GF-D8 (cell line): ENCODE measurements around the gene KIAA0930.

Source experiments
- DNase-seq: peaks from one replicate; lab custom pipeline; 2025; lab: John Stamatoyannopoulos, UW

Gene KIAA0930

DNA sequence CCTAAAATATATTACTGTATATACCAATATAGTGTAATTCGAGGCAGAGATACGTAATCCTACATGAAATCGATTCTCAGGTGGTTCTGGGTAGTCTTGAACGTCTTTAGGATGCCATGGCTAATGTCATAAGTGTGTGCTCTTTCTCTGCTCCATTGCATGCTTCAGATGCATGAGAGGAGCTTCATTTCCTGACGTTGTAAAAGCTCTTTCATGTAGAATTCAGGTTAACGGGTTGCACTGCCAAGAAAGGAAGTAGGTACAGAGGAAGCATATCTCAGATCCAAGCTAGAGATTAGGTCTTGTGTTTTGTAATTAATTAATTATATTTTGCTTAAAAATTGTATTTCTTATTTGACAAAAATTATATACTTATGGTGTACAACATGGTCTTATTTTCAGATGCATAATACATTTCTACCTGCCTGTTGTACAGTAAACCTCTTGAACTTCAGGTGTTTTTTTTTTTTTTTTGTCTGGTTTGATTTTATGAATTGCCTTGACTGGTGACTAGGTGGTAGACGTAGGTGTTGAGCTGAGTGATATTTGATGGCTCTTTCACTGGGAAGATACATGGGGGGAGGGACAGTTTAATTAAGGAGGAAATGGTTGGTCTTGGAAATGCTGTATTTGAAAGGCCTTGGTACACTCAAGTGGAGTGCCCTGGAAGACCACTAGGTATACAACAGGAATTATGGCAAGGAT lies 67.7 kb downstream of the KIAA0930 start:
- DNase-seq, result no peak

DNA sequence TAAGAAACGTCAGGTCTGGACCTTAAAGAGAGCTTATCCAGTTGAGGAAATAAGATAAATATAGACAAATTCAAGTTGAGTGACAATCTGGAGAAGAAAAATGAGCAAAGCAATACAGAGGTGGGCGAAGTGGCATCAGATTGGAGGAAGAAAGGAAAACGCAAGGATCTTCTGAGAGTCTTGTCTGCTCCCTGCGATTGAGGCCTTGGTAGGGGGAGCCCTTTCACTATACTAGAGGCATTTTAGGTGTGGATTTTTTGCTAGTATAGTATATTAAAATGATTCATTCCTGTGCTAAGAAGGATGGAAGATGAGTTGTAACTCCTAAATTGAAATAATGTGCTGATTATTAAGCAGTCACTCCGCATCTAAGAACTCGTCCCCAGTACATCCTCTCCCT lies 68.9 kb downstream of the KIAA0930 start:
- no peak for DNase-seq

DNA sequence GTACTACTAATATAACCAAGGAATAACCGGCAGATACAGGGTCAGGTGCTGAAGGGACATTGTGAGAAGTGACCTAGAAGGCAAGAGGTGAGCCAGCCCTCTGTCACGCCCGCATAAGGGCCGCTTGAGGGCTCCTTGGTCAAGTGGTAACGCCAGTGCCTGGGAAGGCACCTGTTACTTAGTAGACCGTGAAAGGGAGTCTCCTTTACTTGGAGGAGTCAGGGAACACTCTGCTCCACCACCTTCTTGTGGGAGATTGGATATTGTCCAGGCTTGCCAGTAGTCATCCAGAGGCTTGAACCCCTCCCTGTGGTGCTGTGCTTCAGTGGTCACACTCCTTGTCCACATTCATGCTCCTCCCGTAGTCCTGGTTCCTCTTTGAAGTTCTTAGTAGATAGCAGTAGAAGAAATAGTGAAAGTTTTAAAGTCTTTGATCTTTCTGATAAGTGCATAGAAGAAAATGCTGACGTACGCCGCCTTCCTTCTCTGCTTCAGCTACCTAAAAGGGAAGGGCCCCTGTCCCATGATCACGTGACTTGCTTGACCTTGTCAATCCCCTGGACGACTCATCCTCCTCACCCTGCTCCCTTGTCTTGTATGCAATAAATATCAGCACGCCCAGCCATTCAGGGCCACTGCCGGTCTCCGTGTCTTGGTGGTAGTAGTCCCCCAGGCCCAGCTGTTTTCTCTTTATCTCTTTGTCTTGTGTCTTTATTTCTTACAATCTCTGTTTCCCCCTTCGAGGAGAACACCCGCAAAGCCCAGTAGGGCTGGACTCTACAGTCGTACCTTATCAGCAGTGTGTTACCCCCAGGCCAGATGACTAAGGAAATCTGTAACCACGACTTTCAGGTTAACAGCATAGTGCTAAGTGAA lies 70.9 kb downstream of the KIAA0930 start:
- no peak for DNase-seq

GRCh38 chr22:45166932-45167331 lies 73.8 kb downstream of the KIAA0930 start:
- peak; percentile 89 for DNase-seq

- no peak for DNase-seq
These were observed 76.2 kb downstream of the KIAA0930 start for GRCh38 chr22:45164270-45165088.

- DNase-seq, result peak; percentile 92
These were observed 77.0 kb downstream of the KIAA0930 start, which contains the start of gene NUP50 for GRCh38 chr22:45163451-45164269. Gene NUP50 (plus strand): TSS chr22:45163925. CDS start chr22:45168178, 4,253 bp downstream.

DNA sequence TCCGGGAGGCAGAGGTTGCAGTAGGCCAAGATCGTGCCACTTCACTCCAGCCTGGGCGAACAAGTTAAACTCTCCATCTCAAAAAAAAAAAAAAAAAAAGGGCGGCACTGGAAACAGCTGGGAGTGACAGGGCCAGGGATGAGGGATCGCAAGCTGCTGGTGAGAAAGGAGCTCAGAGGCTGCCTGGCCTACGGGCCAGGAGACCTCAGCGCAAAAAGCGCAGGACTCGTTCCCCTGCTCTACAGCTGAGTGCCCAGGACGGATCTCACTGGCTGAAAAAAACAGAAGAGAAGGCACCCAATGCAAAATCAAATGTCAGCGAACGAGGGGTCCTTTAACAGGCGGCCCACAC lies 77.6 kb downstream of the KIAA0930 start:
- DNase-seq, result no peak

GRCh38 chr22:45162531-45162930 lies 78.2 kb downstream of the KIAA0930 start:
- no peak for DNase-seq

- peak; percentile 56 for DNase-seq
These were observed 80.8 kb downstream of the KIAA0930 start for GRCh38 chr22:45159652-45160462.

DNA sequence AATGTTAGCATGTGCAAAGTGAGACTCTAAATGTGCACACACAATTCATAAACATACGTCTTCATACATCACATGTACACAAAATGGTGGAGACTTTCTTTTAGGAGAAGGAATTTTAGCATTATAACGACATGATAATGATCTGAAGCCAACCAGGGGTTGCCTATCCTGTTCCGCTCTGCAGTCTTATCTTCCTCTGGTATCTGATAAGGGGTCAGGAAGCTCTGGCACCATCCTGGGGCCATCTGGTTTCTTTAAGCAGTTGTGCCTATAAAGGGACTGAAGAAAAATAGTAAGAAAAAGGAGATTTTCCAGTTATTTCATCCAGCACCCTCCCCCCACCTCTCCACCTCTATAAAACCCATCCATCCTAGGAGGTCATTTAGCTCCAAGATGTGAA lies 82.8 kb downstream of the KIAA0930 start:
- DNase-seq, result peak; percentile 88

DNA sequence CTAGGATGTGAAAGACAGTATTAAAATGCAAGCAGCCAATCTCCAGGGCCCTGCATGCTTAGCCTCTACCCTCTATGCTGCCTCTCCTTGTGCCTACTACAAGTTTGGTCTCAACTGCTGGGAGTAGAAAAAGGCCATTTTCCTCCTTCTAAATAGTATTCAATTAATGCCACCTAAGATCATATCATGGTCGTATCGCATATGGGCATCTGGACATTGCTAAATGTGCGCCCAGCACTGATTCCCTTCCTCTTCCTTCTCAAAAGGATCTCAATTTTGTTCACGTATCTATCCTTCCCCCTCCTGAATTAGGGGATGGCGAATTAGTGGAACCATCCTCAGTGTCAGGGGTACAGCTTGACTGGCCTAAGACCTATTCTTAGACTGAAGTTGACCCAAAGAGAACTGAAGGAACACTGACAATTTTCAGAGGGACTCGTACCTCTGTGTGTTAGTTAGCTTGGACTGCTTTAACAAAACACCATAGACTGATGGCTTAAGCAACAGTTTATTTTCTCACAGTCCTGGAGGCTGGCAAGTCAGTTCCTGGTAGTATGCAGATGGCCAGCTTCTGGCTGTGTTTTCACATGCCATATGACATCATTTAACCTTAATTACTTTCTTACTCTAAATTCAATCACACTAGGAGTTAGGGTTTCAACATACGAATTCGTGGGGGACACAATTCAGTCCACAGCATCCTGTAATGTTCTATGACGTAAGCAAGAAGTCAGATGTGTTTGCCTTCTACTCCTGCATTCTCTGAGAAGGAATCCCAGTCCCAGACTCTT lies 85.4 kb downstream of the KIAA0930 start:
- DNase-seq, result peak; percentile 26

- no peak for DNase-seq
These were observed 86.3 kb downstream of the KIAA0930 start for GRCh38 chr22:45154383-45154782.

- no peak for DNase-seq
These were observed 89.2 kb downstream of the KIAA0930 start for GRCh38 chr22:45151503-45151902.

DNA sequence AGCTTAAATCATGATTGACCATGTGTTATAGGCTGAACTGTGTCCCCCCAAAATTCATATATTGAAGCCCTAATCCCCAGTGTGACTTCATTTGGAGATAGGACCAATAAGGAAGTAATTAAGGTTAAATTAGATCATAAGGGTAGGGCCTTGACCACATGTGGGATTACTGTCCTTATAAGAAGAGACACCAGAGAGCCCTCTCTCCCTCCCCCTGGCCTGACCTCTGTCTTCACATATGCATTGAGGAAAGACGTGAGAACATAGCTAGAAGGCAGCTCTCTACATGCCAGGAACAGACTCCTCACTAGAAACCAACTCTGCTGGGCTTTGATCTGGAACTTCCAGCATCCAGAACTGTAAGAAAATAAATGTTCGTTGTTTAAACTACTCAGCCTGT lies 90.6 kb downstream of the KIAA0930 start:
- no peak for DNase-seq

GRCh38 chr22:45149671-45150070 lies 91.0 kb downstream of the KIAA0930 start:
- DNase-seq, result no peak

- no peak for DNase-seq
These were observed 95.8 kb downstream of the KIAA0930 start for GRCh38 chr22:45144916-45145315.

- DNase-seq, result no peak
These were observed 98.3 kb downstream of the KIAA0930 start for GRCh38 chr22:45142376-45142775.
